OCI-LY1 (cell line): ENCODE data around the gene SASH3.

Experiments used
- H2AFZ ChIP-seq: fragments of 200-600 bp; sonication (generic), shearing (Covaris generic); 2 replicates; pipeline ENCODE4 v1.6.0; 2014; ENCODE audit warnings: antibody characterized with exemption, mild to moderate bottlenecking, low read length
- H3F3A ChIP-seq: fragments of 200-600 bp; sonication (generic), shearing (Covaris generic); 2 replicates; pipeline ENCODE4 v1.6.0; 2014; ENCODE audit warnings: mild to moderate bottlenecking, antibody characterized with exemption, low read length, moderate library complexity; ENCODE audit not compliant: insufficient read depth
- H3K27ac ChIP-seq: fragments of 200-600 bp; sonication (generic); 2 replicates; pipeline ENCODE4 v1.5.1; 2014; ENCODE audit warnings: low read length, mixed run types, mild to moderate bottlenecking, low read depth; ENCODE audit not compliant: poor library complexity, severe bottlenecking
- H3K27me3 ChIP-seq: fragments of 200-600 bp; sonication (generic); 2 replicates; pipeline ENCODE4 v1.6.0; 2014; ENCODE audit warnings: antibody characterized with exemption, mild to moderate bottlenecking, low read length, moderate library complexity; ENCODE audit not compliant: insufficient read depth
- H3K36me3 ChIP-seq: fragments of 200-600 bp; sonication (generic); 2 replicates; pipeline ENCODE4 v1.6.1; 2014; ENCODE audit warnings: mild to moderate bottlenecking, antibody characterized with exemption, low read length, moderate library complexity, mixed read lengths; ENCODE audit not compliant: insufficient read depth
- H3K4me1 ChIP-seq: fragments of 200-600 bp; sonication (generic); 2 replicates; pipeline ENCODE4 v1.5.1; 2014; ENCODE audit warnings: mild to moderate bottlenecking, low read length, moderate library complexity; ENCODE audit not compliant: insufficient read depth, severe bottlenecking
- H3K4me2 ChIP-seq: fragments of 200-600 bp; sonication (generic), shearing (Covaris generic); 2 replicates; pipeline ENCODE4 v1.6.1; 2014; ENCODE audit warnings: low read length
- H3K4me3 ChIP-seq: fragments of 200-600 bp; sonication (generic); 2 replicates; pipeline ENCODE4 v1.5.1; 2014; ENCODE audit warnings: low read length, low read depth, mild to moderate bottlenecking, mixed read lengths; ENCODE audit not compliant: poor library complexity, severe bottlenecking
- H3K79me2 ChIP-seq: fragments of 200-600 bp; shearing (Covaris generic); 2 replicates; pipeline ENCODE4 v1.6.1; 2016; ENCODE audit warnings: mixed run types, low read length, mixed read lengths; ENCODE audit not compliant: insufficient read depth
- H3K9ac ChIP-seq: fragments of 200-600 bp; sonication (generic), shearing (Covaris generic); 2 replicates; pipeline ENCODE4 v1.6.1; 2014; ENCODE audit warnings: mild to moderate bottlenecking, low read length, mixed read lengths
- H3K9me2 ChIP-seq: fragments of 200-600 bp; sonication (generic), shearing (Covaris generic); 2 replicates; pipeline ENCODE4 v1.6.1; 2014; ENCODE audit warnings: low read depth, mild to moderate bottlenecking, low read length, mixed read lengths
- H3K9me3 ChIP-seq: fragments of 200-600 bp; shearing (Covaris generic); 2 replicates; pipeline ENCODE4 v1.6.1; 2014; ENCODE audit warnings: low read length, mixed read lengths
- H4K20me1 ChIP-seq: fragments of 200-600 bp; sonication (generic), shearing (Covaris generic); 2 replicates; pipeline ENCODE4 v1.6.0; 2016; ENCODE audit warnings: mild to moderate bottlenecking, low read length; ENCODE audit not compliant: insufficient read depth
- CTCF ChIP-seq: fragments of 200-600 bp; sonication (generic), shearing (Covaris generic); IDR thresholded peaks from 2 replicates; pipeline ENCODE4 v1.5.1; 2017; ENCODE audit warnings: mild to moderate bottlenecking, antibody characterized with exemption, low read length, moderate library complexity, mixed read lengths
- EZH2 ChIP-seq: fragments of 200-600 bp; sonication (generic), shearing (Covaris generic); IDR thresholded peaks from 2 replicates; pipeline ENCODE4 v1.8.0; 2017; ENCODE audit warnings: borderline replicate concordance, mixed run types, mild to moderate bottlenecking, antibody characterized with exemption, low read length, moderate library complexity, mixed read lengths

Gene SASH3

GRCh38 chrX:129733335-129733734 lies 46.4 kb upstream of the SASH3 start:
- H3K4me1 ChIP-seq, result no peaks in the 10 kb centered on the region
- no peaks in the 10 kb centered on the region for H3K9me3 ChIP-seq
- no peaks in the 10 kb centered on the region for H3K27me3 ChIP-seq
- H4K20me1 ChIP-seq, result no peaks in the 10 kb centered on the region
- H3K36me3 ChIP-seq, result no peaks in the 10 kb centered on the region
- no peak overlapping the region for H2AFZ ChIP-seq
- H3F3A ChIP-seq, result no peaks in the 10 kb centered on the region
- no peak overlapping the region for H3K4me2 ChIP-seq
- no peaks in the 10 kb centered on the region for H3K79me2 ChIP-seq
- H3K27ac ChIP-seq, result no peak overlapping the region
- no peak overlapping the region for H3K4me3 ChIP-seq
- no peaks in the 10 kb centered on the region for H3K9me2 ChIP-seq
- TF ChIP-seq CTCF (no peak), EZH2 (no peak)
- no peak overlapping the region for H3K9ac ChIP-seq

GRCh38 chrX:129736491-129736890 lies 43.3 kb upstream of the SASH3 start:
- Histone ChIP-seq H3K79me2 (no peaks in the 10 kb centered on the region), H3K4me1 (no peaks in the 10 kb centered on the region), H3K9me3 (no peaks in the 10 kb centered on the region), H3K9ac (no peak overlapping the region), H3K36me3 (no peaks in the 10 kb centered on the region), H3K27ac (no peak overlapping the region), H4K20me1 (no peaks in the 10 kb centered on the region), H3K27me3 (no peaks in the 10 kb centered on the region), H3K4me3 (no peak overlapping the region), H3F3A (no peaks in the 10 kb centered on the region), H3K4me2 (no peak overlapping the region), H2AFZ (no peak overlapping the region), H3K9me2 (no peaks in the 10 kb centered on the region)
- TF ChIP-seq EZH2, result no peak
- no peak for TF ChIP-seq CTCF

- Histone ChIP-seq H3K36me3 (no peaks in the 10 kb centered on the region), H3K9me2 (no peaks in the 10 kb centered on the region), H2AFZ (no peak overlapping the region), H3K4me3 (no peak overlapping the region), H3K9me3 (no peaks in the 10 kb centered on the region), H4K20me1 (no peaks in the 10 kb centered on the region), H3K79me2 (no peaks in the 10 kb centered on the region), H3K27ac (no peak overlapping the region), H3K4me2 (no peak overlapping the region), H3K27me3 (no peaks in the 10 kb centered on the region), H3K4me1 (no peaks in the 10 kb centered on the region), H3K9ac (no peak overlapping the region), H3F3A (no peaks in the 10 kb centered on the region)
- TF ChIP-seq EZH2 (no peak), CTCF (no peak)
These were observed 41.8 kb upstream of the SASH3 start for GRCh38 chrX:129737916-129738315.
